KMS-11 (cell line): ENCODE data around the gene GULP1.
A peak's percentile ranks its signal among the peaks of the same experiment; 100 is the strongest.

Experiments
- H2AFZ ChIP-seq: fragments of 200-600 bp; sonication (generic); 2 replicates; pipeline ENCODE4 v1.6.1; 2016; ENCODE audit warnings: antibody characterized with exemption, mixed run types, low read depth
- H3K27ac ChIP-seq: fragments of 200-600 bp; sonication (generic); 2 replicates; pipeline ENCODE4 v1.6.1; 2016; ENCODE audit warnings: mild to moderate bottlenecking, mixed run types
- H3K27me3 ChIP-seq: fragments of 200-600 bp; sonication (generic); 2 replicates; pipeline ENCODE4 v1.6.1; 2017; ENCODE audit warnings: mild to moderate bottlenecking, low read depth, mixed run types, moderate library complexity; ENCODE audit not compliant: insufficient read depth
- H3K36me3 ChIP-seq: fragments of 200-600 bp; sonication (generic); 2 replicates; pipeline ENCODE4 v1.6.1; 2017; ENCODE audit warnings: mild to moderate bottlenecking, mixed run types; ENCODE audit not compliant: insufficient read depth
- H3K4me1 ChIP-seq: fragments of 200-600 bp; sonication (generic); 2 replicates; pipeline ENCODE4 v1.6.1; 2016; ENCODE audit warnings: mild to moderate bottlenecking, low read depth, mixed run types; ENCODE audit not compliant: poor library complexity, severe bottlenecking
- H3K4me2 ChIP-seq: fragments of 200-600 bp; sonication (generic); 2 replicates; pipeline ENCODE4 v1.7.0; 2016; ENCODE audit warnings: mild to moderate bottlenecking, mixed run types
- H3K4me3 ChIP-seq: fragments of 200-600 bp; sonication (generic); IDR thresholded peaks from 2 replicates; pipeline ENCODE4 v1.6.1; 2017; ENCODE audit warnings: low read depth, low read length, mixed read lengths; ENCODE audit not compliant: insufficient read depth
- H3K79me2 ChIP-seq: fragments of 200-600 bp; sonication (generic); 2 replicates; pipeline ENCODE4 v1.6.1; 2016; ENCODE audit warnings: low read depth, mixed run types; ENCODE audit not compliant: insufficient read depth
- H3K9ac ChIP-seq: fragments of 200-600 bp; sonication (generic); 2 replicates; pipeline ENCODE4 v1.6.1; 2016; ENCODE audit warnings: mild to moderate bottlenecking, mixed run types
- H4K20me1 ChIP-seq: fragments of 200-600 bp; sonication (generic); 2 replicates; pipeline ENCODE4 v1.6.1; 2016; ENCODE audit warnings: mild to moderate bottlenecking, mixed run types; ENCODE audit not compliant: insufficient read depth
- CTCF ChIP-seq: fragments of 200-600 bp; sonication (generic); conservative IDR thresholded peaks from 2 replicates; pipeline ENCODE4 v1.6.1; 2017; ENCODE audit warnings: low read depth, mild to moderate bottlenecking, antibody characterized with exemption, low read length, moderate library complexity, mixed read lengths

GULP1 gene

GRCh38 chr2:188291617-188292347 lies at the start of gene GULP1:
Gene GULP1, plus strand, starts transcription at chr2:188291874. Its CDS starts 185,829 bp downstream, at chr2:188477703.
- Histone ChIP-seq H3K4me3 (peak within 1 kb of the TSS; percentile 64), H3K79me2 (peaks cover 7% of the 10 kb centered on the region; the same call in 1 of the 2 replicates), H3K36me3 (no peaks in the 10 kb centered on the region), H4K20me1 (no peaks in the 10 kb centered on the region), H3K4me1 (peaks cover 9% of the 10 kb centered on the region), H3K27me3 (no peaks in the 10 kb centered on the region), H3K9ac (peak within 1 kb of the TSS; percentile 55), H2AFZ (peak within 1 kb of the TSS; percentile 83), H3K4me2 (peak within 1 kb of the TSS; percentile 41), H3K27ac (peak within 1 kb of the TSS; percentile 32; the same call in 1 of the 2 replicates)
- TF ChIP-seq CTCF: peak; percentile 53

- Histone ChIP-seq H3K27me3 (no peaks in the 10 kb centered on the region), H3K4me2 (no peak overlapping the region), H3K4me3 (no peak overlapping the region), H4K20me1 (no peaks in the 10 kb centered on the region), H3K79me2 (no peaks in the 10 kb centered on the region), H2AFZ (no peak overlapping the region), H3K27ac (no peak overlapping the region), H3K36me3 (no peaks in the 10 kb centered on the region), H3K4me1 (no peaks in the 10 kb centered on the region), H3K9ac (no peak overlapping the region)
- no peak for TF ChIP-seq CTCF
Measured at GRCh38 chr2:188243381-188243780, 48.3 kb upstream of the GULP1 start.

- Histone ChIP-seq H3K27me3 (no peaks in the 10 kb centered on the region), H3K4me3 (no peak overlapping the region), H3K79me2 (no peaks in the 10 kb centered on the region), H3K4me2 (no peak overlapping the region), H4K20me1 (no peaks in the 10 kb centered on the region), H3K9ac (no peak overlapping the region), H3K36me3 (no peaks in the 10 kb centered on the region), H3K27ac (no peak overlapping the region), H3K4me1 (no peaks in the 10 kb centered on the region), H2AFZ (no peak overlapping the region)
- no peak for TF ChIP-seq CTCF
Measured at GRCh38 chr2:188244383-188244782, 47.3 kb upstream of the GULP1 start.

- Histone ChIP-seq H3K79me2 (no peaks in the 10 kb centered on the region), H3K4me1 (no peaks in the 10 kb centered on the region), H3K4me2 (no peak overlapping the region), H2AFZ (no peak overlapping the region), H3K9ac (no peak overlapping the region), H3K36me3 (no peaks in the 10 kb centered on the region), H4K20me1 (no peaks in the 10 kb centered on the region), H3K4me3 (no peak overlapping the region), H3K27me3 (no peaks in the 10 kb centered on the region), H3K27ac (no peak overlapping the region)
- TF ChIP-seq CTCF: no peak
Measured at GRCh38 chr2:188245230-188245629, 46.4 kb upstream of the GULP1 start.
